VCaP (cell line): ENCODE measurements around the gene NLK.
A peak's percentile ranks its signal among the peaks of the same experiment; 100 is the strongest.
"Not testable (repeated sequence)": the region's sequence is repeated elsewhere in the genome, so short reads cannot be mapped to it uniquely, and the experiment has no call there.

ENCODE experiments used
- H3K27ac ChIP-seq: fragments of 450-650 bp; 2 replicates; pipeline ENCODE4 v1.5.1; 2017
- TF ChIP-seq, protein P1 (sequence below): fragments of 450-650 bp; conservative IDR thresholded peaks from 2 replicates; pipeline ENCODE4 v1.5.1; 2017; ENCODE audit warnings: mild to moderate bottlenecking, moderate library complexity

The NLK gene

DNA sequence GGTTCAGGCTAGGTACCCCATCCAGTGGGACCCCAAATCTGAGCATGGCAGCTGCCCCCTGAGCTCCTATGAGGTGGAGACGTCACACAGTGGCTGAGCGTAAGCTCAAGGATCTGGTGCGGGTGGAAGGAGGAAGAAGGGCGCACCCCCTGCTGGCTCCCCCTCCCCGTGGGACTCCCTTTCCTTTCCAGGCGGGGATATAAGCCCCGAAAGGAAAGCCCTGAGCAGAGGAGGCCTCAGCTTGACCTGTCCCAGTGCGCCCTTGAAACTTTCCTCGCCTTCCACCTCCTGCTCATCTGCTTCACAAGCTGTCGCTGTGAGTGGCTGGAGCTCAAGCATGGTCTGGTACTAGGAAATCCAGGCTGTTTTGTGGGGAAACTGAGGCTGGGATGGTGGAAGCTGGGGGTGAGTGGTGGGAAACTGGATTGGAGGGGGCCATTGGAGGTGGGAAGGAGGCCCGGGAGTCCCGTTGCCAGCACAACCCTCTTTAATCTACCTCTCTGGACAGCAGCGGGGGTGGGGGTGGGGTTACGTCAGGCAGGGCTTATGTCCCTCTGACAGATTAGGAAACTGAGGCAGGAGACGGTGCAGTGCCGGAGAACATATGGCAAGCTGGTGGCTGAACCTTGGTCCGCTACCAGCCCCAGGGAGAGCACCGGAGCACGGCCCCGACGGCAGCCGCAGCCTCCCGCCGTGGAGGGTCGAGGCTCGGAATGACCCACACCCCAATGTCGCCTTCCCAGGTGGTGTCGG lies 184.3 kb downstream of the NLK start:
- H3K27ac ChIP-seq: peak overlapping the region; percentile 84
- TF ChIP-seq, protein P1, sequence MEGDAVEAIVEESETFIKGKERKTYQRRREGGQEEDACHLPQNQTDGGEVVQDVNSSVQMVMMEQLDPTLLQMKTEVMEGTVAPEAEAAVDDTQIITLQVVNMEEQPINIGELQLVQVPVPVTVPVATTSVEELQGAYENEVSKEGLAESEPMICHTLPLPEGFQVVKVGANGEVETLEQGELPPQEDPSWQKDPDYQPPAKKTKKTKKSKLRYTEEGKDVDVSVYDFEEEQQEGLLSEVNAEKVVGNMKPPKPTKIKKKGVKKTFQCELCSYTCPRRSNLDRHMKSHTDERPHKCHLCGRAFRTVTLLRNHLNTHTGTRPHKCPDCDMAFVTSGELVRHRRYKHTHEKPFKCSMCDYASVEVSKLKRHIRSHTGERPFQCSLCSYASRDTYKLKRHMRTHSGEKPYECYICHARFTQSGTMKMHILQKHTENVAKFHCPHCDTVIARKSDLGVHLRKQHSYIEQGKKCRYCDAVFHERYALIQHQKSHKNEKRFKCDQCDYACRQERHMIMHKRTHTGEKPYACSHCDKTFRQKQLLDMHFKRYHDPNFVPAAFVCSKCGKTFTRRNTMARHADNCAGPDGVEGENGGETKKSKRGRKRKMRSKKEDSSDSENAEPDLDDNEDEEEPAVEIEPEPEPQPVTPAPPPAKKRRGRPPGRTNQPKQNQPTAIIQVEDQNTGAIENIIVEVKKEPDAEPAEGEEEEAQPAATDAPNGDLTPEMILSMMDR: no peak

DNA sequence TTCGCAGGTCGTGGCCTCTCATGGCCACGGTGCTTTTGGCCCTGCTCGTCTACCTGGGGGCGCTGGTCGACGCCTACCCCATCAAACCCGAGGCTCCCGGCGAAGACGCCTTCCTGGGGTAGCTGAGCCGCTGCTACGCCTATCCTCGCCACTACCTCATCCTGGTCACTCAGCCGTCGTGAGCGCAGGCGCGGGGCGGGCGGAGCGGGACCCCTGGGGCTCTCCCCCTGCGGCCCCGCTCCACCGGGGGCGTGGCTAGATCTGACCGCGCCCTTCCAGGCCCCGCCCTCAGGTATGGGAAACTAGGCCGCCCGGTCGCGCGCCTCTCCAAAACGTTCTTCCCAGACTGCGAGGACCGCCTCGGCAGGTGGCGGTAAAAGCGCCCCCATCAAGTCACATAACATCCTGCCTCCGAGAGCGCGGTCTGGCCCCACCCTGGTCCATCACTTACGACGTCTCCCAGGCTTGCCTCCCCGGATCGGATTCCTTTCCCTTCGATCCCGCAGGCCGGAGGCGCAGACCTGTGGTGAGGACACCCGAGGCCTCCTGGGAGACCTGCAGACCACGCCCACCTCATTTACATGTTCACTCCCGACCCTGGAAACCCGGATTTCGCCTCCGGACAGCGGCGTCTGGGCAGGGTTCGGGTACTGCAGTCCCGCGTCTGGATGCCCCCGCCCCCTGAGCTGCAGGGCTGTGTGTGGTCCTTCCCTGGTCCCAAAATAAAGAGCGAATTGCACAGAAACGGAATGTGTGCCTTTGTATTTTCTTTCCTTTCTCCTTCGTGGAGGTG lies 185.0 kb downstream of the NLK start:
- peak overlapping the region; percentile 84 for H3K27ac ChIP-seq
- TF ChIP-seq, protein P1: peak; percentile 29

GRCh38 chr17:28228109-28228840 lies 185.8 kb downstream of the NLK start:
- peak overlapping the region; percentile 84 for H3K27ac ChIP-seq

GRCh38 chr17:28228986-28229729 lies 186.7 kb downstream of the NLK start:
- TF ChIP-seq, protein P1: no peak
- peak overlapping the region; percentile 84; the same call in 1 of the 2 replicates for H3K27ac ChIP-seq

More at GRCh38 chr17:28228109-28228840, 185.8 kb downstream of the NLK start:
- TF ChIP-seq, protein P1: peak; percentile 26

- H3K27ac ChIP-seq: no peak overlapping the region
- TF ChIP-seq, protein P1: no peak
Measured at GRCh38 chr17:28230011-28230410, 187.5 kb downstream of the NLK start.

- H3K27ac ChIP-seq: not testable (repeated sequence)
Measured at GRCh38 chr17:28230607-28231006, 188.1 kb downstream of the NLK start.

- H3K27ac ChIP-seq: not testable (repeated sequence)
Measured at GRCh38 chr17:28231624-28232023, 189.1 kb downstream of the NLK start.
